NCI-H748 (cell line): ENCODE measurements around the gene LMF1.
A peak's percentile ranks its signal among the peaks of the same experiment; 100 is the strongest.

Source experiments
- DNase-seq: peaks from one replicate; lab custom pipeline; 2025; ENCODE audit not compliant: unreplicated experiment; lab: John Stamatoyannopoulos, UW

The LMF1 gene

GRCh38 chr16:915546-915945 lies 55.2 kb downstream of the LMF1 start:
- no peak for DNase-seq

- DNase-seq = no peak
Measured at GRCh38 chr16:914440-914839, 56.3 kb downstream of the LMF1 start.

GRCh38 chr16:913817-914439 lies 56.9 kb downstream of the LMF1 start:
- no peak for DNase-seq

GRCh38 chr16:912684-913613 lies 57.8 kb downstream of the LMF1 start:
- peak; percentile 43 for DNase-seq

- DNase-seq = peak; percentile 25
Measured at GRCh38 chr16:912322-912683, 58.5 kb downstream of the LMF1 start.

GRCh38 chr16:911604-912321 lies 59.0 kb downstream of the LMF1 start:
- DNase-seq = no peak

DNA sequence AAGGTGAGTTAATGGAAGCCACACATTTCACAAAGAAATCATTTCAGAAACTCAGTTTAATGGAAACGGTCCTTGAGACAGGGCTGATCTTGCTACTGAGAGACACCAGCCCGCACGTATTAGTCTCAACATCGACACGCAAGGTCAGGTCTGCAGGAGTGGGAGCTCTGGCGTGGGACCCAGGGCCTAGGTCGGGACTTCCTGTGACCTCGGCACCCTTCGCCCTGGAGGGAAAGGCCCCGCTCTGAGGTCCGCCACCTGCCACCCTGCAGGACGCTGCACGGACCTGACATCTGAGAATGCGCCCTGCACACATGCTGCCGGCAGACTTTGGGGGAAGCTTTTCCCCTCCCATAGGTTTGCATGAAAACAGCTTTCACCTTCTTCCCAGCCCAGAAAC lies 59.7 kb downstream of the LMF1 start:
- no peak for DNase-seq

- no peak for DNase-seq
Measured at GRCh38 chr16:910181-910580, 60.6 kb downstream of the LMF1 start.

DNA sequence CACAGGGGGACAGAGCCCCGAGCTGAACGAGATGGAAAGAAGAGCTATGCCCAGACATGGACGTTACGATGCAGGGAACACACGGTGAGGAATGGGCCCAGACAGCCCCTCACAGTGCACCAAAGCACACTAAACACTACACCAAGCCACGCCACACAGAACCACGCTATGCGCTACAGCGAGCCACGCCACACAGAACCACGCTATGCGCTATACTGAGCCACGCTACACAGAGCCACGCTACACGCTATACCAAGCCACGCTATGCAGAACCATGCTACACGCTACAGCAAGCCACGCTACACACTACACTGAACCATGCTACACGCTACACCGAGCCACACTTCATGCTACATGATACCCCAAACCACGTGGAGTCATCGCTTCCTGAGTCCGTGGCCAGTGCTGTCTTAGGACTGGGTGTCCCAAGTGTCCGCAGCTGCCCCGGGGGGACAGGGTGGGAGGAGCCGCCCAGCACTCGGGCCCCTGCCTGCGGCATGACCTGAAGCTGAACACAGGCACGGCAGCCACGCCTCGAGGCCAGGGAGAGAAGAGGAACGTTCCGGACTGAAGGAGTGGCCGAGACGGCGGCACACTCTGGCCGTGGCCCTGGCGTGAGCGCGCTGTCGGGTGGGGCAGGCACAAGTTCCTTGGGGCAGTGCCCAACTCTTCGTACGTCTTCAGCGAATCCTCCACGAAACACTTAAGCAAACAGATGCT lies 61.3 kb downstream of the LMF1 start:
- DNase-seq = no peak

- DNase-seq = no peak
Measured at GRCh38 chr16:908526-909155, 62.1 kb downstream of the LMF1 start.

GRCh38 chr16:907842-908241 lies 62.9 kb downstream of the LMF1 start:
- DNase-seq = peak; percentile 57

- no peak for DNase-seq
Measured at GRCh38 chr16:907361-907760, 63.4 kb downstream of the LMF1 start.

- DNase-seq = no peak
Measured at GRCh38 chr16:906296-906695, 64.5 kb downstream of the LMF1 start.

DNA sequence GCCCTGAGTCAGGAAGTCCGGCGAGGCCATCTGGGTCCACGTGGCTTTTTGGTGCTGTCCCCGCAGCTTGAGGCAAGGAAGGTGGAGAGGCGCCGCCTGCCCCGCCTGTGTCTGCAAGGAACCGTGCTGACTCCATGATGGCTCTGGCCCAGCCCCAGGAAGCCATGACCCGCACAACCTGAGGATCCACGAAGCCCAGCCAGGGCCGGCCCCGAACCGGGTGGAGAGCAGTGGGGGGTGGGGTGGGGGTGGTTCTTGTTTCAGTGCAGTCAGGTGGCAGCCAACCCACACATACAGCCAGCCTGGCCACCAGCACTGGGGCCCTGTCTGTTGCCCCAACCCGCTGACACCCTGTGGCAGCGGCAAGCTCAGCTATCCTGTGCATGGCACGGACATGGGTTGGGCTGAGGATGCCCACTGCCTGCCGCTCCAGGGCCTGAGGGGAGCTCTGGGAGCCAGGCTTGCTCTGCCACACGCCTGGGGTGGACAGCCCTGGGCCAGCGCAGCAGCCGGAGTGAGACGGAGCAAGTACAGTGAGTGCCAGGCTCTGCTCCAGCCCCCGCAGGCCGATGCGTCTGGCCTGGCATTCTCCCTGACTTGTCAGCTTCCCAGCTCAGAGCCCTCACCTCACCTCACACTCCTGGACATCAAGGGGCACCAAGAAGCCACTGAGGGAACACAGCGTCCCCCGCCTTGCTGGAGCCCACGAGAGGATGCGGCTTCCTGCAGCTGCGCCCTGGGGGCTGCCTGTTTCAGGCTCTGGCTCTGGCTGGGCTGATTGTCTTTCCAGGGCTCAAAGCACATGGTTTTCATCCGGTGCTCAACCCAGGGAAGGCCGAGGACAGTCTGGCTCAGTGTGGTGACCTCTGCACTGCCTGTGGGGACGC lies 68.8 kb downstream of the LMF1 start:
- DNase-seq = no peak

- DNase-seq = no peak
Measured at GRCh38 chr16:901149-901548, 69.6 kb downstream of the LMF1 start.

GRCh38 chr16:900211-900610 lies 70.6 kb downstream of the LMF1 start:
- DNase-seq = no peak

- DNase-seq = no peak
Measured at GRCh38 chr16:899683-900060, 71.1 kb downstream of the LMF1 start.

DNA sequence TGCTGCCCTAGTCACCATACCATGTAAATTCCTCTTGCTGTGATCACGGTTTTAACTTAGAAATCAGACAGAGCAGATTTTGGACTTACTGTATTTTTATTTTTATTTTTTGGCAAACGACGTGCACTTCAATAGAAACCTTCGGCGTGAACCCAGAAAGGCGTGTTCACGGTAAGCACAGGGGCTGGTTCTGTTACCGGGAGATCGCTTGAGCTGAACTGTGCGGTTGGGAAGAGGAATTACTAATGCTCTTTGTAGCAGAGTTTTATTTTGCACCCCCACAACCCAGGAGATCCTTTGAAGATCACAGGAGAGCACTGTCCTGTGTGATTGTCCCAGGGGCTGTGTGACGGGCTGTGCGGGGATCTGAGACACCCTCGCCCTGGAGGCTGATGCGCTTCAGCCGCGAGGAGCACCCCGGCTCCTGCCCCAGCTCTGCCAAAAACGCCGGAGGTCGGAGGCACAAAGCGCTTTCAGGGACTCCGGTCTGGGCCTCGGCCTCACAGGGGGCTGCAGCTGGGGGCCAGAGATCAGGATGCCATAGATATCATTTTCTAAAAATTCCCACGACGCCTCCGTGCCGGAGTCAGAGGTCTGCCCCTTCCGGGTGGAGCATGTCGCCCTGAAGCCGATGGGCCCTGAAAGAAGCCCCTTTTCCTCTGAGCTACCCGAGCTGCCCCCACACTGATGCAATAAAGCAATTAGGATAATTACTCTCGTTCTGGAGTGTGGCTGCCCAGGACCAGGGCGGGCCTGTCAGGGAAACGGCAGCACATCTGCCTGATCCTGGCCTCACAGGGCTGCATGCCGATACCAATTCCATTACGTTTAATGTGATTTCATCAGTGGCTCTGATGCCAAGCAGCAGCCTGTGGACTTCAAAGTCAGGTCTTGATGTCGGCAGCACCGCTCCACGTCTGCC lies 71.8 kb downstream of the LMF1 start:
- no peak for DNase-seq

GRCh38 chr16:898216-898615 lies 72.6 kb downstream of the LMF1 start:
- no peak for DNase-seq
